HCT116 (cell line): ENCODE results near the gene C10orf143. TPM values are rescaled to one million over a fixed set of nuclear protein-coding genes. Genes with fewer than 3 reads are reported as not detected.

Source experiments
- ATAC-seq: fragments of 200-7000 bp; cut with Tn5 transposase; 2 replicates; pipeline ENCODE4 v1.9.1; 2020; ENCODE audit warnings: mild to moderate bottlenecking, moderate library complexity
- BruUV-seq: library from RNA; stranded (reverse); fragments of 400-500 nt; replicated peaks from 2 replicates; lab custom pipeline; 2021; lab: Mats Ljungman, UMichigan
- CTCF ChIA-PET: fragments of 300-600 bp; sonication (Branson Sonifier 250); formaldehyde crosslinking; loops from one replicate; lab custom pipeline; 2021; ENCODE audit warnings: antibody characterized with exemption; lab: Charles Lee
- POLR2A ChIA-PET: fragments of 300-600, 350-600 bp; sonication (Branson Sonifier 250); formaldehyde crosslinking; loops from one replicate; lab custom pipeline; 2021; ENCODE audit warnings: antibody characterized with exemption; lab: Charles Lee
- RAD21 ChIA-PET, 2 experiments: fragments of 300-600 bp; sonication (Branson Sonifier 250); formaldehyde crosslinking; loops; one replicate each; lab custom pipeline; 2023; ENCODE audit warnings: low total read pairs in 2 of 2; ENCODE audit not compliant: uncharacterized antibody in 2 of 2, unreplicated experiment in 2 of 2, low non-redundant PET in 1 of 2; lab: Charles Lee
- DNase-seq: peaks from one replicate; pipeline ENCODE4 v3.0.0-alpha.2; 2010; ENCODE audit warnings: low read depth, low spot score
- H2AFZ ChIP-seq: fragments of 200-600 bp; shearing (Covaris generic), sonication (generic); 2 replicates; pipeline ENCODE4 v1.6.1; 2017; ENCODE audit warnings: low read depth, mixed run types, mixed read lengths, antibody characterized with exemption, low read length; ENCODE audit not compliant: poor library complexity, severe bottlenecking
- H3K27ac ChIP-seq: 2 replicates; pipeline ENCODE4 v1.5.1; 2012; ENCODE audit warnings: low read depth, low read length
- H3K27me3 ChIP-seq: fragments of 200-600 bp; sonication (generic); 2 replicates; pipeline ENCODE4 v1.6.1; 2016; ENCODE audit warnings: mixed run types, low read length, mixed read lengths; ENCODE audit not compliant: insufficient read depth
- H3K36me3 ChIP-seq, 2 experiments: fragments of 200-500 bp in 1 of 2; fragments of 200-600 bp in 1 of 2; sonication (Bioruptor generic) in 1 of 2; sonication (generic) in 1 of 2; 2 replicates each; pipeline versions ENCODE4 v1.5.1 to v1.6.1; 2014 to 2016; ENCODE audit warnings: low read length in 2 of 2, inconsistent platforms in 1 of 2, mixed read lengths in 1 of 2, mixed run types in 1 of 2; ENCODE audit not compliant: insufficient read depth in 2 of 2, control insufficient read depth in 1 of 2
- H3K4me1 ChIP-seq, 2 experiments: fragments of 200-600 bp in 1 of 2; sonication (generic) in 1 of 2; 2 replicates each; pipeline versions ENCODE4 v1.5.1 to v1.6.1; 2012 to 2017; ENCODE audit warnings: low read length in 2 of 2, inconsistent platforms in 1 of 2, mild to moderate bottlenecking in 1 of 2, mixed read lengths in 1 of 2, mixed run types in 1 of 2, moderate library complexity in 1 of 2; ENCODE audit not compliant: insufficient read depth in 2 of 2, control insufficient read depth in 1 of 2
- H3K4me2 ChIP-seq: fragments of 200-600 bp; sonication (generic); 2 replicates; pipeline ENCODE4 v1.6.1; 2017; ENCODE audit warnings: mixed run types, low read length, mixed read lengths
- H3K4me3 ChIP-seq, 2 experiments: fragments of 200-600 bp in 1 of 2; sonication (generic) in 1 of 2; replicated peaks in 1 of 2; 2 replicates each; pipeline ENCODE4 v1.5.1; 2011 to 2016; ENCODE audit warnings: low read length in 2 of 2, control low read depth in 1 of 2, low read depth in 1 of 2, mild to moderate bottlenecking in 1 of 2, mixed read lengths in 1 of 2, mixed run types in 1 of 2
- H3K79me2 ChIP-seq: fragments of 200-600 bp; sonication (generic); 2 replicates; pipeline ENCODE4 v1.6.1; 2017; ENCODE audit warnings: mild to moderate bottlenecking, mixed run types, low read length, moderate library complexity, mixed read lengths; ENCODE audit not compliant: insufficient read depth
- H3K9ac ChIP-seq: fragments of 200-600 bp; sonication (generic); 2 replicates; pipeline ENCODE4 v1.6.1; 2016; ENCODE audit warnings: low read length, mixed read lengths
- H3K9me2 ChIP-seq: fragments of 200-600 bp; sonication (generic), shearing (Covaris generic); 2 replicates; pipeline ENCODE4 v1.6.1; 2017; ENCODE audit warnings: mixed run types, mild to moderate bottlenecking, moderate library complexity; ENCODE audit not compliant: insufficient read depth
- H3K9me3 ChIP-seq, 2 experiments: fragments of 200-500 bp in 1 of 2; fragments of 200-600 bp in 1 of 2; sonication (Bioruptor generic) in 1 of 2; sonication (generic) in 1 of 2; 2 replicates each; pipeline ENCODE4 v1.6.1; 2014 to 2017; ENCODE audit warnings: low read length in 2 of 2, mixed read lengths in 2 of 2, inconsistent platforms in 1 of 2, low read depth in 1 of 2, mild to moderate bottlenecking in 1 of 2, mixed run types in 1 of 2, moderate library complexity in 1 of 2; ENCODE audit not compliant: control insufficient read depth in 1 of 2, insufficient read depth in 1 of 2
- H4K20me1 ChIP-seq: fragments of 200-600 bp; sonication (generic), shearing (Covaris generic); 2 replicates; pipeline ENCODE4 v1.6.1; 2017; ENCODE audit warnings: mixed run types, mild to moderate bottlenecking, moderate library complexity; ENCODE audit not compliant: insufficient read depth
- ATF3 ChIP-seq: IDR thresholded peaks from 2 replicates; pipeline ENCODE4 v1.6.1; 2012
- CBX3 ChIP-seq: IDR thresholded peaks from 2 replicates; pipeline ENCODE4 v1.6.1; 2012; ENCODE audit warnings: low read depth
- CTCF ChIP-seq, 3 experiments: fragments of 200-600 bp in 1 of 3; sonication (generic) in 1 of 3; IDR thresholded peaks in 2 of 3; conservative IDR thresholded peaks in 1 of 3; 2 replicates each; pipeline ENCODE4 v1.5.1; 2012 to 2017; ENCODE audit warnings: low read depth in 2 of 3, low read length in 2 of 3, antibody characterized with exemption in 1 of 3, borderline replicate concordance in 1 of 3, control low read depth in 1 of 3, mild to moderate bottlenecking in 1 of 3, mixed read lengths in 1 of 3, mixed run types in 1 of 3, moderate library complexity in 1 of 3; ENCODE audit not compliant: insufficient read depth in 1 of 3
- EGR1 ChIP-seq: IDR thresholded peaks from 2 replicates; pipeline ENCODE4 v1.6.1; 2012; ENCODE audit warnings: low read depth
- POLR2A ChIP-seq: IDR thresholded peaks from 2 replicates; pipeline ENCODE4 v1.7.0; 2011; ENCODE audit warnings: borderline replicate concordance; ENCODE audit not compliant: insufficient read depth, insufficient read length; ENCODE audit errors: extremely low read depth
- POLR2AphosphoS5 ChIP-seq: IDR thresholded peaks from 2 replicates; pipeline ENCODE4 v1.6.1; 2011; ENCODE audit warnings: mild to moderate bottlenecking, low read depth, low read length, moderate library complexity
- RAD21 ChIP-seq: IDR thresholded peaks from 2 replicates; pipeline ENCODE4 v1.6.1; 2012; ENCODE audit warnings: low read depth, mild to moderate bottlenecking
- SP1 ChIP-seq: IDR thresholded peaks from 2 replicates; pipeline ENCODE4 v1.6.1; 2012; ENCODE audit warnings: low read depth
- SRF ChIP-seq: IDR thresholded peaks from 2 replicates; pipeline ENCODE4 v1.6.1; 2012; ENCODE audit warnings: low read depth
- YY1 ChIP-seq: IDR thresholded peaks from 2 replicates; pipeline ENCODE4 v1.6.1; 2011; ENCODE audit warnings: low read length, low read depth, moderate library complexity, mild to moderate bottlenecking; ENCODE audit not compliant: insufficient replicate concordance; ENCODE audit errors: extremely low read depth
- ZBTB33 ChIP-seq: IDR thresholded peaks from 2 replicates; pipeline ENCODE4 v1.6.1; 2011; ENCODE audit warnings: mild to moderate bottlenecking, low read length, moderate library complexity; ENCODE audit not compliant: insufficient replicate concordance; ENCODE audit errors: extremely low read depth
- ZFX ChIP-seq: fragments of 450-650 bp; IDR thresholded peaks from 2 replicates; pipeline ENCODE4 v1.6.1; 2017
- ZNF274 ChIP-seq: fragments of 200-500 bp; sonication (Bioruptor generic); IDR thresholded peaks from 2 replicates; pipeline ENCODE4 v1.6.1; 2014; ENCODE audit warnings: mild to moderate bottlenecking, low read depth, low read length, inconsistent platforms
- intact Hi-C: fragments of 100-400 bp; cut with micrococcal nuclease; formaldehyde crosslinking; loops from 2 replicates; pipeline ENCODE4 v1.10.0; 2022
- total RNA-seq: library from RNA; stranded (reverse); gene quantifications from one replicate; pipeline ENCODE4 v1.2.1, GENCODE V29; 2021; ENCODE audit not compliant: unreplicated experiment
- TF ChIP-seq, protein P1 (sequence below): IDR thresholded peaks from 2 replicates; pipeline ENCODE4 v1.6.1; 2012; ENCODE audit warnings: low read depth

Gene C10orf143
- total RNA-seq, 1 experiment from 2014 or later = 0.66 TPM

DNA sequence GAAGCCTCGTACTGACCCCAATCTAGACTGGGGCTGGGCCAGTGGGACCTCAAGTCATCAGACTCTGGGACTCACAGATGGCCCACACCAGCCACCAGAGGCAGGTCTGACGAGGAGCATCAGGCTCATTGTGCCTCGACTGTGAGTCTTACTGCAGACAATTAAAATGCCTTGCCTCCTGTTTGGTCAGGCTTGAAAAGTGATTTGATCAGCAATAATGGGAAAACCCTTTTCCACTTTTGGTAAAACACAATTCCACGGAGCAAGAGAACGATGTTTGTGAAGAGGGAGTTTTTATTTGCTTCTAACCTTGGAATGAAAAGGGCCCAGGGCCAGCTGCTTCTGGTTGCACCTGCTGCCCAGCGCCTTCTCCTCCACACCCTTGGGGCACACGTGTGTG, 43.9 kb downstream of the C10orf143 start:
- POLR2A ChIA-PET = no interaction called here
- no peaks in the 10 kb centered on the region for H3K4me1 ChIP-seq
- H3K9me3 ChIP-seq = no peaks in the 10 kb centered on the region
- H3K4me2 ChIP-seq = no peak overlapping the region
- H3K79me2 ChIP-seq = no peaks in the 10 kb centered on the region
- CTCF ChIA-PET = no interaction called here
- no peaks in the 10 kb centered on the region for H3K36me3 ChIP-seq
- H3K27me3 ChIP-seq = peaks cover 9% of the 10 kb centered on the region; the same call in 1 of the 2 replicates
- intact Hi-C loops = no loop called here
- ATAC-seq = no peak
- BruUV-seq = no TSS peak
- no peak for TF ChIP-seq ZBTB33
- TF ChIP-seq CTCF (IDR thresholded peaks at IDR 0.05 in 2 of 3, conservative IDR thresholded peaks at IDR 0.05 in 1 of 3; ENCODE audit: borderline replicate concordance in 1 of 3, insufficient read depth in 1 of 3, low read depth in 2 of 3, low read length in 2 of 3) = no peak
- no peak for TF ChIP-seq SP1
- TF ChIP-seq EGR1 = no peak
- TF ChIP-seq SRF = no peak
- TF ChIP-seq ZNF274 = no peak
- TF ChIP-seq, protein P1, sequence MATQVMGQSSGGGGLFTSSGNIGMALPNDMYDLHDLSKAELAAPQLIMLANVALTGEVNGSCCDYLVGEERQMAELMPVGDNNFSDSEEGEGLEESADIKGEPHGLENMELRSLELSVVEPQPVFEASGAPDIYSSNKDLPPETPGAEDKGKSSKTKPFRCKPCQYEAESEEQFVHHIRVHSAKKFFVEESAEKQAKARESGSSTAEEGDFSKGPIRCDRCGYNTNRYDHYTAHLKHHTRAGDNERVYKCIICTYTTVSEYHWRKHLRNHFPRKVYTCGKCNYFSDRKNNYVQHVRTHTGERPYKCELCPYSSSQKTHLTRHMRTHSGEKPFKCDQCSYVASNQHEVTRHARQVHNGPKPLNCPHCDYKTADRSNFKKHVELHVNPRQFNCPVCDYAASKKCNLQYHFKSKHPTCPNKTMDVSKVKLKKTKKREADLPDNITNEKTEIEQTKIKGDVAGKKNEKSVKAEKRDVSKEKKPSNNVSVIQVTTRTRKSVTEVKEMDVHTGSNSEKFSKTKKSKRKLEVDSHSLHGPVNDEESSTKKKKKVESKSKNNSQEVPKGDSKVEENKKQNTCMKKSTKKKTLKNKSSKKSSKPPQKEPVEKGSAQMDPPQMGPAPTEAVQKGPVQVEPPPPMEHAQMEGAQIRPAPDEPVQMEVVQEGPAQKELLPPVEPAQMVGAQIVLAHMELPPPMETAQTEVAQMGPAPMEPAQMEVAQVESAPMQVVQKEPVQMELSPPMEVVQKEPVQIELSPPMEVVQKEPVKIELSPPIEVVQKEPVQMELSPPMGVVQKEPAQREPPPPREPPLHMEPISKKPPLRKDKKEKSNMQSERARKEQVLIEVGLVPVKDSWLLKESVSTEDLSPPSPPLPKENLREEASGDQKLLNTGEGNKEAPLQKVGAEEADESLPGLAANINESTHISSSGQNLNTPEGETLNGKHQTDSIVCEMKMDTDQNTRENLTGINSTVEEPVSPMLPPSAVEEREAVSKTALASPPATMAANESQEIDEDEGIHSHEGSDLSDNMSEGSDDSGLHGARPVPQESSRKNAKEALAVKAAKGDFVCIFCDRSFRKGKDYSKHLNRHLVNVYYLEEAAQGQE = no peak
- TF ChIP-seq ATF3 = no peak
- TF ChIP-seq CBX3 = no peak
- no peak for TF ChIP-seq RAD21
- TF ChIP-seq POLR2A = no peak
- no peak for TF ChIP-seq YY1
- TF ChIP-seq ZFX = no peak
- TF ChIP-seq POLR2AphosphoS5 = no peak
- TF ChIP-seq, all 23 proteins: peak for 0
- RAD21 ChIA-PET = no interaction called here
- Histone ChIP-seq H3K9ac (no peak overlapping the region), H3K9me2 (no peaks in the 10 kb centered on the region), H2AFZ (no peak overlapping the region), H4K20me1 (no peaks in the 10 kb centered on the region), H3K27ac (no peak overlapping the region), H3K4me3 (no peak overlapping the region)
- DNase-seq = no peak
